ENCODE results near the gene ADD3.

- TF ChIP-seq POLR2A (IDR thresholded peaks at IDR 0.05): no peak
- TF ChIP-seq CTCF (IDR thresholded peaks at IDR 0.05): no peak
- no peak for TF ChIP-seq EP300 (IDR thresholded peaks at IDR 0.05)
Observed at GRCh38 chr10:110107430-110107829, 99.6 kb downstream of the ADD3 start.

All from ovary (tissue), 3 donors.